ENCODE results near the gene DEXI. TPM values are rescaled to one million over a fixed set of nuclear protein-coding genes. Genes with fewer than 3 reads are reported as not detected.

DEXI gene
- total and polyA plus RNA-seq, 9 of the 15 experiments (the other 6 are each of a cell fraction or from before 2014, with no cell fraction given) = 2.9 to 40.1 (median 22.0) TPM

DNA sequence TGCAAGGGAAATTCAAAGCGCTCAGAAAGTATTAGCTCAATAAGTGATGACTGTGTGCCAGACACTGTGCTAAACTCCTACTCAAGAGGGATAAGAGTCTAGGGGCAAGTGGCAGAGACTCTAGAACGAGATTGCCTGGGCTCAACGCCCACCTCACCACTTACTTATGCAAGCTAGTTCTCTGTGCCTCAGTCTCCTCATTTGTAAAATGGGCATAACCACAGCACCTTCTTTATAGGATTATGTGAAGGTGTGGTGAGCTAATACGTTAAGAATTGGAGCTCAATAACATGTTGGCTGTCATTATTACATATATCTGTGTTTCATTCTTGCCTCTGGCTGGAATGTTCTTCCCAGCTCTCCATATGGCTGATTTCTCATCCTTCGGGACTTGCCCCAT is 15.4 kb downstream of the DEXI start:
- DNase-seq (ENCODE audit: extremely low read depth in 1 of 4, low spot score in 3 of 4) = no peak
- FAIRE-seq = no peak
- Histone ChIP-seq H3K27ac (ENCODE audit: extremely low read depth, low read depth, low read length) (no peak overlapping the region), H3K4me2 (ENCODE audit: insufficient read depth, low read length) (no peak overlapping the region), H3K36me3 (ENCODE audit: control insufficient read depth, insufficient read depth, low read length) (peaks cover 25% of the 10 kb centered on the region; the same call in 2 of the 3 replicates), H3K9me3 (replicated peaks; ENCODE audit: control insufficient read depth, insufficient read depth, low read depth, low read length) (no peaks in the 10 kb centered on the region), H2AFZ (ENCODE audit: low read depth, low read length) (no peak overlapping the region), H3K4me1 (replicated peaks in 1 of 2; ENCODE audit: control insufficient read depth in 2 of 2, insufficient read depth in 2 of 2, low read length in 2 of 2) (peaks cover 0 to 9% of the 10 kb centered on the region in 2 experiments; a peak in 2 of 5 replicates), H3K79me2 (ENCODE audit: control insufficient read depth, insufficient read depth, low read length) (no peaks in the 10 kb centered on the region), H3K27me3 (ENCODE audit: control insufficient read depth in 2 of 2, insufficient read depth in 2 of 2, low read length in 2 of 2) (no peaks in the 10 kb centered on the region), H3K9me1 (ENCODE audit: control insufficient read depth, insufficient read depth, low read length) (no peaks in the 10 kb centered on the region), H3K9ac (ENCODE audit: insufficient read depth in 1 of 2, low read depth in 2 of 2, low read length in 2 of 2) (no peak overlapping the region), H3K4me3 (no peak overlapping the region), H4K20me1 (replicated peaks; ENCODE audit: control insufficient read depth, insufficient read depth, low read length) (no peaks in the 10 kb centered on the region; the same call in 1 of the 2 replicates)
- ChIA-PET CTCF (ENCODE audit: low intra/inter-chr PET ratio) (no interaction called here), POLR2A (interaction anchor here (0.6 to 1.1 kb wide), 5 partner anchors 8 to 328 kb away, joined by 3 to 4 read pairs (median 3); no protein-coding TSS in a partner anchor)
- no TSS peak for BruUV-seq (replicated peaks)
- TF ChIP-seq DDX20 (tag; IDR thresholded peaks at IDR 0.05; ENCODE audit: low read depth) (no peak), ZKSCAN3 (CRISPR knock-in tag; IDR thresholded peaks at IDR 0.05) (no peak), RBM25 (IDR thresholded peaks at IDR 0.05; ENCODE audit: low read depth, low read length, severe bottlenecking) (peak; percentile 72), PHF8 (IDR thresholded peaks at IDR 0.05; ENCODE audit: borderline replicate concordance, low read length) (no peak)
- in situ Hi-C loops (cut with MboI) (no loop called here), intact Hi-C loops (cut with micrococcal nuclease) (no loop called here)
- ATAC-seq = no peak
- 88% methylated on average over 5 of the region's 5 CpGs for WGBS (ENCODE audit: insufficient coverage, low coverage, missing lambda C conversion rate)

GRCh38 chr16:10926094-10926493 is 16.2 kb downstream of the DEXI start:
- ChIA-PET POLR2A (interaction anchor here (0.6 to 1.0 kb wide), 3 partner anchors 31 to 329 kb away, joined by 3 to 4 read pairs (median 3); no protein-coding TSS in a partner anchor), CTCF (ENCODE audit: low intra/inter-chr PET ratio) (no interaction called here)
- Histone ChIP-seq H3K9me1 (ENCODE audit: control insufficient read depth, insufficient read depth, low read length) (no peaks in the 10 kb centered on the region), H2AFZ (ENCODE audit: low read depth, low read length) (no peak overlapping the region), H3K4me3 (no peak overlapping the region), H3K9ac (ENCODE audit: insufficient read depth in 1 of 2, low read depth in 2 of 2, low read length in 2 of 2) (peak overlapping the region in 1 of 2 experiments; percentile 62; a peak in 1 of 4 replicates), H3K27ac (ENCODE audit: extremely low read depth, low read depth, low read length) (no peak overlapping the region), H3K4me1 (replicated peaks in 1 of 2; ENCODE audit: control insufficient read depth in 2 of 2, insufficient read depth in 2 of 2, low read length in 2 of 2) (peaks cover 0 to 9% of the 10 kb centered on the region in 2 experiments; a peak in 2 of 5 replicates), H3K9me3 (replicated peaks; ENCODE audit: control insufficient read depth, insufficient read depth, low read depth, low read length) (no peaks in the 10 kb centered on the region), H3K36me3 (ENCODE audit: control insufficient read depth, insufficient read depth, low read length) (peaks cover 22% of the 10 kb centered on the region; the same call in 2 of the 3 replicates), H3K4me2 (ENCODE audit: insufficient read depth, low read length) (no peak overlapping the region), H4K20me1 (replicated peaks; ENCODE audit: control insufficient read depth, insufficient read depth, low read length) (no peaks in the 10 kb centered on the region; the same call in 1 of the 2 replicates), H3K27me3 (ENCODE audit: control insufficient read depth in 2 of 2, insufficient read depth in 2 of 2, low read length in 2 of 2) (no peaks in the 10 kb centered on the region), H3K79me2 (ENCODE audit: control insufficient read depth, insufficient read depth, low read length) (no peaks in the 10 kb centered on the region)
- WGBS (ENCODE audit: insufficient coverage, low coverage, missing lambda C conversion rate) = 76% methylated on average over 4 of the region's 4 CpGs
- no peak for DNase-seq (ENCODE audit: extremely low read depth in 1 of 4, low spot score in 3 of 4)
- in situ Hi-C loops (cut with MboI) (no loop called here), intact Hi-C loops (cut with micrococcal nuclease) (no loop called here)
- BruUV-seq (replicated peaks) = no TSS peak
- no peak for FAIRE-seq
- no peak for ATAC-seq
- TF ChIP-seq ZNF175 (CRISPR knock-in tag; IDR thresholded peaks at IDR 0.05; ENCODE audit: low read depth) (no peak), E2F4 (CRISPR knock-in tag; IDR thresholded peaks at IDR 0.05; ENCODE audit: low read depth) (no peak), ATF7 (IDR thresholded peaks at IDR 0.05) (no peak), ZBTB12 (CRISPR knock-in tag; IDR thresholded peaks at IDR 0.05) (no peak), MAZ (CRISPR knock-in tag; conservative IDR thresholded peaks at IDR 0.05 in 1 of 2, IDR thresholded peaks at IDR 0.05 in 1 of 2) (no peak), POLR2A (conservative IDR thresholded peaks at IDR 0.05) (no peak)
- TF ChIP-seq, protein P1, sequence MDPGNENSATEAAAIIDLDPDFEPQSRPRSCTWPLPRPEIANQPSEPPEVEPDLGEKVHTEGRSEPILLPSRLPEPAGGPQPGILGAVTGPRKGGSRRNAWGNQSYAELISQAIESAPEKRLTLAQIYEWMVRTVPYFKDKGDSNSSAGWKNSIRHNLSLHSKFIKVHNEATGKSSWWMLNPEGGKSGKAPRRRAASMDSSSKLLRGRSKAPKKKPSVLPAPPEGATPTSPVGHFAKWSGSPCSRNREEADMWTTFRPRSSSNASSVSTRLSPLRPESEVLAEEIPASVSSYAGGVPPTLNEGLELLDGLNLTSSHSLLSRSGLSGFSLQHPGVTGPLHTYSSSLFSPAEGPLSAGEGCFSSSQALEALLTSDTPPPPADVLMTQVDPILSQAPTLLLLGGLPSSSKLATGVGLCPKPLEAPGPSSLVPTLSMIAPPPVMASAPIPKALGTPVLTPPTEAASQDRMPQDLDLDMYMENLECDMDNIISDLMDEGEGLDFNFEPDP (CRISPR knock-in tag; IDR thresholded peaks at IDR 0.05) = no peak
- TF ChIP-seq, protein P2, sequence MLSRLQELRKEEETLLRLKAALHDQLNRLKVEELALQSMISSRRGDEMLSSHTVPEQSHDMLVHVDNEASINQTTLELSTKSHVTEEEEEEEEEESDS (CRISPR knock-in tag; IDR thresholded peaks at IDR 0.05) = no peak

Measured in K562 (cell line).